8988T (cell line): ENCODE measurements around the gene ICAM3.

Source experiments
- DNase-seq: peaks from one replicate; pipeline ENCODE4 v3.0.0; 2011

Gene ICAM3

DNA sequence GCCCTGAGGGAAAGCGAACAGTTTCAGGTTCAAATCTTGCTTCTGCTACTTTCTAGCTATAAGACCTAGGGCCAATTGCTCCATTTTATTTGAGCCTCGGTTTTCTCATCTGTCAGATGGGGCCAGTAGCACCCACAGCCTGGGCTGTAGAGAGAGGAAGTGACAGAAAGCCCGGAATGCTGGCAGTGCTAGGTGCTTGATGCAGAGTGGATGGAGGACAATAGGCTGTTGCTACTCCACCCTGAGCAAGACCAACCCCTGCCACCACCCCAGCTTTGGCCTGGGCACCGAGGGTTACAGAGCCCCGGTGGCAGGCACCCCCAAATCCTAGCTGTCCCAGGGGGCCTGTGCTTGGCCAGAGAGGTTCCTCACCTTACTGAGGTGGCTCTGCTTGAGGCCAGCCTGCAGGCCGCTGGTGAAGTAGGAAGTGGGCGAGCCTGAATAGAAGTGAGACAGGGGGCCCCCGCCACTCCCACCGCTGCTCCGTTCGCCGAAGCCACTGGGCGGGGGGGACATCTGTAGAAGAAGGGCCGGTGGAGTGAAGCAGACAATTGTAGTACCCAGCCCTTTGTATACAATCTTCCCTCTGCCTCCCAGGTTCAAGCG, 21.5 kb downstream of the ICAM3 start:
- DNase-seq = no peak

DNA sequence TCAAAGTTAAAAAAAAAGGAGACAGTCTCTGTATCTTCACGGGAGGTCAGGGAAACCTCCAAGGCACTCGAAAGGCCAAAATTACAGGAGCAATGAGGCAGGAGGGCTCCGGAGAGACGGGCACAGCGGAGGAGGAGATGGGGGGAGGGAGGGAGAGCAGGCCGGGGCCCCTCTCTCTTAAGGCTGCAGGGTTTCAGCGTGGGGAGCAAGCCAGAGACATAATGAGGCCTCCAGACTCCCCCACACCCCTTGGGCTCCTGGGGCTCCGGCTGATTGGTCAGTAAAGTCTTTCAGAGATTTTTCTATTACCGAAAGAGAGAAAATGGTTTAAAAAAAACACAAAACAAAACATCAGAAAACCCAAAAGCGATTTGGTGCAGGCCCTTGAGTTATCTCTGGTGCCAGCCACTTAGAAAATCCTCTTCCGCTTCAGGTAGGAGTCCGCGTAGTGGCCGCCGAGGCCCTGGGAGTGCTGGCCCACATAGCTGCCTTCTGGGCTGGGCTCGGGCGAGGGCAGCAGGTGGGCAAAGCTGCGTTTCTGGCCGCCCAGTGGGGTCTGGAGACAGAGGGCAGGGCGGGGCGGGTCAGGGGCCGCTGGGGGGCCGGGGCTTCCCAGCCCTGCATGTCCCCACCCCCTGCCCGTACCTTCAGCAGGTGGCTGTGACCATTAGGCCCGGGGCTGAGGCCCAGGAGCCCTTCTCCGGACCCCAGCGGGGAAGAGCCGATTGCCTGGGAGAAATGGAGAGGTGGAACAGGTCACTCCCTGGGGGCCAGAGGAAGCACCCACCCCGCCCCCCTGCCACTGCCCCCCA, 22.2 kb downstream of the ICAM3 start:
- no peak for DNase-seq

DNA sequence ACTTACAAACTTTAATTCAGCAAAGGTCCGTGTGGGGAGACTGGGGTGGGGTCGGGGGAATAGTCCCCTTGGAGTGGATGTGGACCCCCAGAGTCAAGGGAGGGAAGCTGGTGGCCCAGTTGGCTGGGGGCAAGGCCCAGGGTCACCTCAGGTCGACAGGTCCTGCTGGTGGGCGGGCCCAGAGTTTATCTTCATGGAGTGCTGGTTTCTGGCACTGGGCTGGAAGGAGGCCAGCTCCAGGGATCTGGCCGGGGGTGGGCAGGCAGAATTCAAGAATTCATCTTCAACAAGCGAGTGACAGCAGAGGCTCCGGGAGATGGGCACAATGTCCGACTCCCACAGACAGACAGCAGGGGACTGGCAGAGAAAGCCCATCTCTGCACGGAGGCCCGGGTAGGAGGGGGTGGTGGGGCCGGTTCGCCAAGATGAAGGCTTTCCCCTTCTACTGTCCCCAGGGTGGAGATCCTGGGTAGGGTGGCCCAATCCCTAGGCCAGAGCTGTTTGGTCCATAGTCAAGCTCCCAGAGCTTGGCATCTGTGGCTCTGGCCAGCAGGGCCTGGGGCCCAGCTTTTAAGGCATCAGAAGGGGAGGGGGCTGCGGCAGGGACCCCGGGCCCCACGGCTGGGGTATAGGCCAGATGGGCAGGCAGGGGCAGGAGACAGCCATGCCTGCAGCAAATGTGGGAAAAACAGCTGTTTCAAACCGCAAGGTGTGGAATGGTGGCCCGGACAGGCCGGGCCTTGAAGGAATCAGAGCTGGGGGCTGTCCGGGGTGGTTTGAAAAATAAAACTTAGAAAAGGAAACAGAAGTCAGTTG, 23.0 kb downstream of the ICAM3 start:
- DNase-seq = peak; percentile 21

DNA sequence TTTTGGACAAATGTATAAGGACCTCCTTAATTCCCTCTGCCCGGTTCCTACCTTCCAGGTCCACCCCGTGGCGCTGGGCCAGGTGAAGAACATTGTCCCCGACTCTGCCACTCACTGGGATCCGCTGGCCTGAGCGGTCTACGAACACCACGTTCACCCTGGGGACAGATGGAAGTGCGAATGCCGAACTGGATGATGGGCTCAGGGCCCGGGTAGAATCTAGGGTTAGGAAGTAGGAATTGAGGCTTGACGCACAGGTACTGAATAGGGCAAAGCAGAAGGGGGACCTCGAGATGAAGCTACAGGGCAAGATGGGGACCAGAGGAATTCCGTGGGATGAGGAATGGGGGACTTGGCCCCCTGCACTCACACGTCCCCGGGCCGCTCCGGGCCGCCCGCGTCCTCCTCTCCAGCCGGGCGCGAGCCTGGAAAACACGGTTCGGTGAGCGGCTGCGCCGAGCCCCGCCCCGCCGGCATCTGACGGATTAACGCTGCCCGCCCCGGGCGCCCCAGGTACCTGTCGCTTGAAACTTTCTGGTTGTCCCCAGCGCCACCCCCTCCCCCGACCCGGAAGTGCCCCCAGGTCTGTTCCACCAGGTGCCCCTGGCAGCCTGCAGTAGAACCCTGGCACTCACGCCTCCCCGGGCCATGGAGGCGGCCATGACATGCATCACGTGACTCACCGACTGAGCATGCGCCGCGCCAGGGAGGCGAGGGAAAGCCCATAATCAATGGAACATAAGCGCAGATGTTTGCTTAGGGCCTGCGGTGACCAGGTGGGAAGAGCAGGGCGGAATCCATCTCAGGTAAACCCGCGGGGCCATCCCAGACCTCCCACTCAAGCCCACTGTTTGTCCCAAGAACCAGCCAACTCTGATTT, 23.8 kb downstream of the ICAM3 start, which contains the start of gene FDX2:
Gene FDX2, minus strand, starts transcription at position 681 of the 880 bp plus-strand sequence. Its CDS starts 19 bp downstream, at position 662.
- DNase-seq = peak; percentile 82

DNA sequence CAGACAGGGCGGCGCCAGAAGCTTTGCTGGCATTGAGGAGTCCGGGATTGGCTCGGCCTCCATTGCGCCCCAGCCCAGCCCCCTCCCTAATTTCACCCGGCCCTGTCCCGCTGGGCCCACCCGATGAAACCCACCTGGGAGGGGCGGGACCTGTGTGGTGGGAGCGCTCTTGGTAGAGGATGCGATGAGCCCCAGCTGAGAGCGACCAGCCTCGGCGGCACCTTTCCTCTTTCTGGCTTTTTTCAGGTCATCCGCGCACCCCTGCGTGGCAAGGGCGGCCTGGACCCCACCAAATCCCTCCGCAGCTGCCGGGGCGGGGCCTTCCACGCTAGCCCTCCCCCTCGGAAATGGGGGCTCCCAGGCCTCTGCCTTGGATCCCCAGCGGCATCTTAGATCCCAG, 30.0 kb downstream of the ICAM3 start, which contains the start of gene ZGLP1:
Gene ZGLP1, minus strand, starts transcription at position 393 of the 400 bp plus-strand sequence.
- no peak for DNase-seq

DNA sequence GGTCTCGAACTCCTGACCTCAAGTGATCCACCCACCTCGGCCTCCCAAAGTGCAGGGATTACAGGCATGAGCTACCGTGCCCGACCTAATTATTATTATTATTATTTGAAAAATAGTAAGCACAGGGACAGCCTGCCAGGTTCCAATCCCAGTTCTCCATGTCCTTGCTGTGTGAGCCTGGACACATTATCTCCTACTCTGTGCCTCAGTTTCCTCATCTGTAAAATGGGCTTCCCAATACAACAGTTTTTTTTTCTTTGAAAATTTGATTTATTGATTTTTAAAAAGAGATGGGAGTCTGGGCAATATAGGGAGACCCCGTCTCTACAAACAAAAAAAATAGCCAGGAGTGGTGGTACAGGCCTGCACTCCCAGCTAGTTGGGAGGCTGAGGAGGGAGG, 33.1 kb downstream of the ICAM3 start:
- DNase-seq = no peak

DNA sequence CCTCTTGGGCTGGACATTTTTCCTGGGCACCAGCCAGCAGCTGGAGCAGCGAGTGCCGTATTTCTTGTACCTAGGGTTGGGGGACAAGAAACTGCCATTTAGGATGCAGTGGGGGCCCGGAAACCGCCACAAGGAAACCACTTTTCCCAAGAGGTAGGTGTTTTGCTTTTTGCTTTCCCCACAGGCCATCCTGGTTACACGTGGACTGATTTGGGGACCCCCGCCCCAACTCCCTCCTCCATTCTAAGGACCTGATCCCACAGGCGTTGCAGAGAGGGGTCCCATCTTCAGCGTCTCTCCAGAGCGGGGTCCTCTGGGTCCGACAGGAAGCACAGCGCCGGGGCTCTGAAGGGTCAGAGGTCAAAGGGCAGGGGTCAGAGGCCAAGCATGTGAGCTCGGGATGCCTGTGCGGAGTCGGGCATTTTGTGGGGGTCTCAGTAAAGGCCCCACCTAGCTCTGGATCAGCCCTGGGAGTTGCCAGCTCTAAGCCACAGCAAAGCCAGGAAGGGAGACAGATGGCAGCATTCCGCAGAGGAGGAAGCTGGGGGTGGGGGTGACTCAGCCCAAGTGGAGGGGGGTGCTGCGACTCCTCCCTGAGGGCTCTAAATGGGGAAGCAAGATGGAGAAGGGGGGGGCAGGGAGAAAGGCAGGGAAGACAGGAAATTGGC, 34.2 kb downstream of the ICAM3 start:
- DNase-seq = no peak

DNA sequence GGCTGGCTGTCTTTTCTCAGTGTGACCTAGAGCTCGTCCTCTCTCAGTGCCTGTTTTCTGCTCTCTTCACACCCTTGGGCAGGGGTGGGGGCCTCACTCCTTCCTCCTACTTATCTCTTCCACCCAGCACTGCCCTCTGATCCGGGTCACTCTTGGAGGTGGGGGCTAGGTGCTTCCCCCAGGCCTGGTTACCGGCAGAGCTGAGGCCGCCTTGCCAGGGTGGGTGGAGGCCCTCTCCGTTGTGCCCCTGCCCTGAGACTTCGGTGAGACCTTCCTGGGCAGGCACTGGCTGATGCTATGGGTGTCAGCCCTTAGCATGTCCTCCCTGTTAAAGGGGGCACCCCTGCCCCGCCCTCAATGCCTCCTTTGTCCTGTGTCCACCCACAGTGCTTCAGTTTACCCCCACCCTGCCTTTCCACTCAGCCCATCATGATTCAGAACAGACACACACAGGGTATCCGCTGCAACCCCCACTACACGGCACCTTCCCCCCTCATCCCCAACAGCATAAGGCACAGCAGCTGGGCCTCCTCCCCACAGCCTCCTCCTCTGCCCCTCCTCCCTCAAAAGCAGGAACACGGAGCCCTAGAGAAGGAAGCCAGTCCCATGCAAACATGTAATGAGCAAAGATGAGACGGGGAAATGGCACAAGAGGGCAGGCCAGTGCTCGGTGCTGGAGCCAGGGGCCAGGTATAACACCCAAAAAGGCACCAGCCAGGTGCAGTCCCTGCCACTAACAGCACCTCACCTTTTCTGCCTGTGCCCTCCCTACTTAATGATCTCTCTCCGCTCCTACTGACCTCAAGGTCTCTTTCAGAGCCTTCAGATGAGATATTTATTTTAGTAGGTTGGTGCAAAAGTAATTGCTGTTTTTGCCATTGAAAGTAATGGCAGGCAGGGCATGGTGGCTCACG, 39.6 kb downstream of the ICAM3 start:
- DNase-seq = no peak

DNA sequence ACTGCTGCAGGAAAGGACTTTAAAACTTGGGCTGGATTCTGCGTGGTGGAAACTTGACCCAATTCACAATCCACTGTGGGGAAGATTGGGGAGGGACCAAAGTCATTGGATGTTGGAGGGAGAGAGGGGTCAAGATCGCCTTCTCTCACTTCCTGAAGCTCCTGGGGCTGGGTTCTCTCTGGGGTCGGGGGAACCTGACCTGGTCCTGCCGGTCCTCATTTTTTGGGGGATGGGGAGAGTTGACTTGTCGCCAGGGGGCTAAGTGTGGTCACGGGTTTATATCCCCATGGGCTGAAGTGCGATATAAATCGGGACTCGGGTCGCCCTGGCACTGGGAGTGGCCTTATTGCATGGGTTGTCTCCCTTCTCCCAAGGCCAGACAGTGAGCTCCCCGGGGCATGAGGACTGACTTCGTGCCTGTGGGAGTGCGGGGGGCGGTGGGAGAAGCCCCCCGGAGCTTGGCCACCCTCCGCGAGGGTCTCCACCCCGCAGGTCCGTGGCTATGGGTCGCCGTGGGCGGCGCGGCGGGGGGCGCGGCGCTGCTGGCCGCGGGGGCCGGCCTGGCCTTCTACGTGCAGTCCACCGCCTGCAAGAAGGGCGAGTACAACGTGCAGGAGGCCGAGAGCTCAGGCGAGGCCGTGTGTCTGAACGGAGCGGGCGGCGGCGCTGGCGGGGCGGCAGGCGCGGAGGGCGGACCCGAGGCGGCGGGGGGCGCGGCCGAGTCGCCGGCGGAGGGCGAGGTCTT, 43.4 kb downstream of the ICAM3 start:
- DNase-seq = no peak

DNA sequence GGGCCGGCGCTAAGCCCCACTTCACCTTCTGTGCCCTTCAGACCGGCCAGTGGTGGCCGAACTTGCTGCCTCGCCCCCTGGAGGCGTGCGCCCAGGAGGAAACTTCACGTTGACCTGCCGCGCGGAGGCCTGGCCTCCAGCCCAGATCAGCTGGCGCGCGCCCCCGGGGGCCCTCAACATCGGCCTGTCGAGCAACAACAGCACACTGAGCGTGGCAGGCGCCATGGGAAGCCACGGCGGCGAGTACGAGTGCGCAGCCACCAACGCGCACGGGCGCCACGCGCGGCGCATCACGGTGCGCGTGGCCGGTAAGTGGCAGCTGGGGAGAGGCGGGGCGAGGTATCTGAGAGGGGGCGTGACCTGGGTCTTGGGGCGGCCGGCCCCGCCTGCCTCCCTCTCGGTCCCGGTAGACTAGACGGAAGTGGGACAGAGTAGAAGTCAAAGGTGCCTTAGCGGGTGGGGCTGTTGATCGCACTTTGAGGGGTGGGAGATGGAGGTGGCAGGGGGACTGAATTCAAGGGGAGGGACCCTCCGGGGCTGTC, 44.0 kb downstream of the ICAM3 start:
- DNase-seq = no peak

DNA sequence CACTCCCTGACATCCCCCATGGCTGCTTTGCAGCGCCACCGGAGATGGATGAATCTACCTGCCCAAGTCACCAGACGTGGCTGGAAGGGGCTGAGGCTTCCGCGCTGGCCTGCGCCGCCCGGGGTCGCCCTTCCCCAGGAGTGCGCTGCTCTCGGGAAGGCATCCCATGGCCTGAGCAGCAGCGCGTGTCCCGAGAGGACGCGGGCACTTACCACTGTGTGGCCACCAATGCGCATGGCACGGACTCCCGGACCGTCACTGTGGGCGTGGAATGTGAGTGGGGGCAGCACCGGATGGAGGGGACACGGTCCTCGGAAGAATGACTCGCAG, 45.1 kb downstream of the ICAM3 start:
- no peak for DNase-seq

DNA sequence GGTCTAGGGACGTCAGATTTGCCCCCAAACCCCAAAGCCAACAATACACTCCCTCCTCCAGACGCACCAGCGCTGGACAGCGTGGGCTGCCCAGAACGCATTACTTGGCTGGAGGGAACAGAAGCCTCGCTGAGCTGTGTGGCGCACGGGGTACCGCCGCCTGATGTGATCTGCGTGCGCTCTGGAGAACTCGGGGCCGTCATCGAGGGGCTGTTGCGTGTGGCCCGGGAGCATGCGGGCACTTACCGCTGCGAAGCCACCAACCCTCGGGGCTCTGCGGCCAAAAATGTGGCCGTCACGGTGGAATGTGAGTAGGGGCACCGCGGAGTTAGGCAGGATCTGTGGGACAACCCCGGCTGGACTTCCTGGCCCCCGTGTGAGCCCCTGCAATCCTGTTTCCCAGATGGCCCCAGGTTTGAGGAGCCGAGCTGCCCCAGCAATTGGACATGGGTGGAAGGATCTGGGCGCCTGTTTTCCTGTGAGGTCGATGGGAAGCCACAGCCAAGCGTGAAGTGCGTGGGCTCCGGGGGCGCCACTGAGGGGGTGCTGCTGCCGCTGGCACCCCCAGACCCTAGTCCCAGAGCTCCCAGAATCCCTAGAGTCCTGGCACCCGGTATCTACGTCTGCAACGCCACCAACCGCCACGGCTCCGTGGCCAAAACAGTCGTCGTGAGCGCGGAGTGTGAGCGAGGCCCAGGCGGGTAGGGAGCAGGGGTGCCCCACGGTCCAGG, 45.6 kb downstream of the ICAM3 start:
- no peak for DNase-seq

DNA sequence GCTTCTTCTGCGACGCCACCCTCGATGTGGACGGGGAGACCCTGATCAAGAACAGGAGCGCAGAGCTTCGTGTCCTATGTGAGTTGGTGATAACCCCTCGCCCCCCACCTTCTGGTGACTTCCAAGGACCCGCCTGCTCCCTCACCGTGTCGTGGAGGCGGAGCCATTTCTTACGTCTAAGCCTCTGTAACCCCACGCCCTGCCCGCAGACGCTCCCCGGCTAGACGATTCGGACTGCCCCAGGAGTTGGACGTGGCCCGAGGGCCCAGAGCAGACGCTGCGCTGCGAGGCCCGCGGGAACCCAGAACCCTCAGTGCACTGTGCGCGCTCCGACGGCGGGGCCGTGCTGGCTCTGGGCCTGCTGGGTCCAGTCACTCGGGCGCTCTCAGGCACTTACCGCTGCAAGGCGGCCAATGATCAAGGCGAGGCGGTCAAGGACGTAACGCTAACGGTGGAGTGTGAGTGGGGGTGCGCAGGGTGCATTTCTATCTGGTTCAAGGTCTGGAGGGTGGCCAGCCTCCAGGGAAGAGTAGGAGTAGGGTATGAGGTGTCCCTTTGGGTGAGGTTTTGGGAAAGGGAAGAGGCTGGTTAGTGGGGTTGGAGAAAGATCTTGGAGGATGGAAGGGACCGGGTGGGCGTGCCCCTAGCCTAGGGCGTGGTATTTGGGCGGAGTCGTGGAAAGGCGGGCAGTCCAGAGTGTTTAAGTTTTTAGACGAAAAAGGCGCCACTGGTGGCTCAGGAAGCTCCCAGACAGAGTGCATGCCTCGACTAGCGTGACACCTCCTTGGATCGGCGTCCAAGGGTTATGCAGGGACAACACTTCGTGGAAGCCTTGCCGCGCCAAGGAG, 46.4 kb downstream of the ICAM3 start:
- DNase-seq = no peak

DNA sequence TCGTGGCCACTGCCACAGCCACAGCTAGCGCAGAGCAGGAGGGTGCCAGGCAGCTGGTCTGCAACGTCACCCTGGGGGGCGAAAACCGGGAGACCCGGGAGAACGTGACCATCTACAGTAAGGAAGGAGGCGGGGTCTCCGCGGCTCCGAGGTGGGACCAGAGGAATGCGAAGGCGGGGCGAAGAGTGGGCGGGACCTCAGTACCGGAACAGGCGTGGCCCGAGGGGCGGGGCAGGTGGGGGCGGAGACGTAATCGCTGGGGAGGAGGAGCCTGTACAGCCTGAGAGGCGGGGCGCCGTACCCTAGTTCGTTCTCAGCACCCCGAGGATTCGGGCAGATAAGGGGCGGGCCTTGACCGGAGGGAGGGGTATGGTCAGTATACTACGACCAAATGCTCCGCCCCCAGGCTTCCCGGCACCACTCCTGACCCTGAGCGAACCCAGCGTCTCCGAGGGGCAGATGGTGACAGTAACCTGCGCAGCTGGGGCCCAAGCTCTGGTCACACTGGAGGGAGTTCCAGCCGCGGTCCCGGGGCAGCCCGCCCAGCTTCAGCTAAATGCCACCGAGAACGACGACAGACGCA, 47.1 kb downstream of the ICAM3 start:
- DNase-seq = peak; percentile 81

DNA sequence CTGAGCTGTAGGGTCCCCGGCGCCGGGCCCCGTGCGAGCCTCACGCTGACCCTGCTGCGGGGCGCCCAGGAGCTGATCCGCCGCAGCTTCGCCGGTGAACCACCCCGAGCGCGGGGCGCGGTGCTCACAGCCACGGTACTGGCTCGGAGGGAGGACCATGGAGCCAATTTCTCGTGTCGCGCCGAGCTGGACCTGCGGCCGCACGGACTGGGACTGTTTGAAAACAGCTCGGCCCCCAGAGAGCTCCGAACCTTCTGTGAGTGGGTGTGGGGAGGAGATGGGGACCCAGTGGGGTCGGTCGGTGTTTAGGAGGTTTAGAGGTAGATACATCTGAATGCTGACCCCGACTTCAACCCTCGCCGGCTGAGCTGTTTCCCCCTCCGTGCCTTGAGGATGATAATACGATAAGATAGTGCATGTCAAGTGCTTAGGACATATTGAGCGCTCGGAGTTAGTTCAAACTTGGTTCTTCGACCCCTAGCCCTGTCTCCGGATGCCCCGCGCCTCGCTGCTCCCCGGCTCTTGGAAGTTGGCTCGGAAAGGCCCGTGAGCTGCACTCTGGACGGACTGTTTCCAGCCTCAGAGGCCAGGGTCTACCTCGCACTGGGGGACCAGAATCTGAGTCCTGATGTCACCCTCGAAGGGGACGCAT, 47.7 kb downstream of the ICAM3 start:
- no peak for DNase-seq

DNA sequence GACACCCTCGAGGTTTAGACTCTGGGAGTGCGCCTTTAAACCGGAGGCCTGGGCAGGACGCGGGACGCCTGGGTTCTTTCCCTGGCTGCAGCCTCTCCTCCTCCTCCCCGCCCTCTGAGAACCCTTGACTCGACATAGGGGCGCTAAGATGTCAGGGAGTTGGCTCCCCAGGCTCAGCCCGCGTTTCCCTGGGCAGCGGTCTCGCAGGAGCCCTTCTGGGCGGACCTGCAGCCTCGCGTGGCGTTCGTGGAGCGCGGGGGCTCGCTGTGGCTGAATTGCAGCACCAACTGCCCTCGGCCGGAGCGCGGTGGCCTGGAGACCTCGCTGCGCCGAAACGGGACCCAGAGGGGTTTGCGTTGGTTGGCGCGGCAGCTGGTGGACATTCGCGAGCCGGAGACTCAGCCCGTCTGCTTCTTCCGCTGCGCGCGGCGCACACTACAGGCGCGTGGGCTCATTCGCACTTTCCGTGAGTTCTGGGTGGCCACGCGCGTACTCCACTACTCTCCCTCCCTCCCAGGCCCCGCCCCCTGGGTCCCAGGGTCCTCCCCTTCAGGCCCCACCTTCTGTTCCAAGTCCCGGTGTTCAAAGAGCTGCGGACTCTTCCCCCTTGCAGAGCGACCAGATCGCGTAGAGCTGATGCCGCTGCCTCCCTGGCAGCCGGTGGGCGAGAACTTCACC, 48.4 kb downstream of the ICAM3 start:
- DNase-seq = peak; percentile 82
